Measurements from ENCODE around the gene HECTD1.

- TF ChIP-seq TAF1 (IDR thresholded peaks at IDR 0.05; ENCODE audit: low read depth, low read length) (no peak), POLR2AphosphoS5 (IDR thresholded peaks at IDR 0.05; ENCODE audit: low read depth, low read length) (no peak), POU2F2 (IDR thresholded peaks at IDR 0.05; ENCODE audit: low read depth, low read length) (no peak), SPI1 (IDR thresholded peaks at IDR 0.05; ENCODE audit: low read depth, low read length) (no peak), POLR2A (IDR thresholded peaks at IDR 0.05; ENCODE audit: low read depth, low read length) (no peak)
Measured at GRCh38 chr14:31209605-31210004, 2.0 kb upstream of the HECTD1 start.

Measured in GM12891 (cell line).